ENCODE results near the gene MAPT.
"Not testable (repeated sequence)": the region's sequence is repeated elsewhere in the genome, so short reads cannot be mapped to it uniquely, and the experiment has no call there.

MAPT gene

DNA sequence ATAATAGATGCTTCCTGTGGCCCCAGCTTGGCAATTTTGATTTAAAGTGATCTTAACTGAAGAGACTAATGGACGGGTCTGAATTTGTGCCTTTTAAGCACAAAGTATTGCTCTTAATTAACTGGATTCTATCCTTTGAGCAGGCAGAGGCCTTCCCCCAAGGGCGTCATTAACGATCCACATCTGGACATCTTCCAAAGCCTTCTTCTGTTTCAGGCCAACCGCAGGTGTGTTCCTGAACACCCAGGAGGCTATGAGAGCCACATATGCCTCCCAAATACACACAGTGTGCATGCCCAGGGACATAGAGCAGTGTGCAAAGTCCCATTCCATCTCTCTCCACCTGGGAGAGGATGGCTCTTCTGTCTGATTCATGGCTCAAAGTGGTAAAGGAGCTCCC, 42.3 kb downstream of the MAPT start:
- TF ChIP-seq CTCF (IDR thresholded peaks at IDR 0.05; ENCODE audit: low read depth, low read length), result no peak

DNA sequence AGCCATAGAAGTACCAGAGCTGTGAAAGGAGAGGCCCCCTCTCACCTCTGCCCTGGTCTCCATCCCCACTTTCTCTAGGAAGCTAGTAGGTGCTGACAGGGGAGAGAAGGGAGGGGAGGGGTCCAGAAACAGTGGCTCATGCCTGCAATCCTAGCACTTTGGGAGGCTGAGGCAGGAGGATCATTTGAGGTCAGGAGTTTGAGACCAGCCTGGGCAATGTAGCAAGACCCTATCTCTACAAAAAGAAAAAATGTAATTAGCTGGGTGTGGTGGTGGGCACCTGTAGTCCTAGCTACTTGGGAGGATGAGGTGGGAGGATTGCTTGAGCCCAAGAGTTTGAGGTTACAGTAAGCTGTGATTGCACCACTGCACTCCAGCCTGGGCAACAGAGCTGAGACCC, 42.8 kb downstream of the MAPT start:
- DNase-seq (ENCODE audit: extremely low read depth, low read depth), result not testable (repeated sequence)

More for the DNA sequence above, 42.3 kb downstream of the MAPT start:
- DNase-seq (ENCODE audit: extremely low read depth, low read depth), result no peak

DNA sequence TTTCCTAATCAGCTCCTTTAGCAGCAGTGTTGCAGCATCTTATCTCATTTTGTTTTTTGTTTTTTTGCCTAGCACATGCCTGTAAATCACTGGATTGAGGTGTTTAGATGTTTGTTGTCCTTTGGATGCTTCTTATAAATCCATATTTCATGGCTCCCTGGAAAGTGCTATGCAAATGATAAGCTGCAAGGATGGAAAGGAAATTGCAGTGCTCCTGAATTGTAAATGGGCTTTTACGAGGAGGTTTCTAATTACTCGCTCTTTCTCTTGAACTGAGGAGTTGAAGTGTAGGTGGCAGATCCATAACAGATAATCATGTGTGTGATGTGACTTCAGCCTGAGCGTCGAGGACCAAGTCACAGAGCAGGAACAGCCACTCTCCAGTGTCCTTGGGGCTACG, 45.0 kb downstream of the MAPT start:
- TF ChIP-seq CTCF (IDR thresholded peaks at IDR 0.05; ENCODE audit: low read depth, low read length), result no peak
- no peak for DNase-seq (ENCODE audit: extremely low read depth, low read depth)

GRCh38 chr17:45940293-45940692, 45.9 kb downstream of the MAPT start:
- no peak for DNase-seq (ENCODE audit: extremely low read depth, low read depth)

DNA sequence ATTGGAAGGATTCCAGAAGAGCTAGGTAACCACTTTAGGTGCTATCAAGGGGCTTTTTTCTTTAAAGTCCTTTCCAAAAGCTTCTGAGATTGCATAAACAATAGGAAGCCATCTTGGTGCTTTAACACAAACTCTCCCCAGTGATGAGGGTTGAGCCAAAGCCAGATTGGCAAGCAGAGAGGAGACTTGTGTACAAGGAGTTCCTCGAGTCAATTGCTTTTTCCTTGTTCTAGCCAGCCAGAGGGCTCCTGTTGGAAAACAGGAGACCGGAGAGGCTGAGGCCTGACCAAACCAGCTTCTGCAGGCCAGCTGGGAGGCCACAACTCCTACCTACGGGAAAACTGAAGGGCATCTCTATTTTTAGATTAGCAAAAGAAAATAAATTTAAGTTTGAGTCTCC, 46.5 kb downstream of the MAPT start:
- TF ChIP-seq CTCF (IDR thresholded peaks at IDR 0.05; ENCODE audit: low read depth, low read length), result no peak
- no peak for DNase-seq (ENCODE audit: extremely low read depth, low read depth)

More at GRCh38 chr17:45940293-45940692, 45.9 kb downstream of the MAPT start:
- no peak for TF ChIP-seq CTCF (IDR thresholded peaks at IDR 0.05; ENCODE audit: low read depth, low read length)

DNA sequence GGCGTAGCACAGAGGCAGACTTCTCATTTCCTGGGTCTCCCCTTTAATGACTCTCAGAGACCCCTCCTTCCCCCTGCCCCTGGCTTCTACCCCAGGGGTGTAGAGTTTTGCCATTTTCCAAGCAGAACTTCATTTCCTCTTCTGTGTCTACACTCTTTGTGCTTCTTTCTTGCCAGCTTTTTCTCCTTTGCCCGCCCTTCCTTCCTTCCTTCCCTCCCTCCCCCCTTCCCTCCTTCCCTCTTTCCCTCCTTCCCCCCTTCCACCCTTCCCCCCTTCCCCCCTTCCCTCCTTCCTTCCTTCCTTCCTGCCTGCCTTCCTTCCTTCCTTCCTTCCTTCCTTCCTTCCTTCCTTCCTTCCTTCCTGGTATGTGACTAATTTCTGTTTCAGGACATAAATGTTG, 47.0 kb downstream of the MAPT start:
- DNase-seq (ENCODE audit: extremely low read depth, low read depth), result no peak
- no peak for TF ChIP-seq CTCF (IDR thresholded peaks at IDR 0.05; ENCODE audit: low read depth, low read length)

DNA sequence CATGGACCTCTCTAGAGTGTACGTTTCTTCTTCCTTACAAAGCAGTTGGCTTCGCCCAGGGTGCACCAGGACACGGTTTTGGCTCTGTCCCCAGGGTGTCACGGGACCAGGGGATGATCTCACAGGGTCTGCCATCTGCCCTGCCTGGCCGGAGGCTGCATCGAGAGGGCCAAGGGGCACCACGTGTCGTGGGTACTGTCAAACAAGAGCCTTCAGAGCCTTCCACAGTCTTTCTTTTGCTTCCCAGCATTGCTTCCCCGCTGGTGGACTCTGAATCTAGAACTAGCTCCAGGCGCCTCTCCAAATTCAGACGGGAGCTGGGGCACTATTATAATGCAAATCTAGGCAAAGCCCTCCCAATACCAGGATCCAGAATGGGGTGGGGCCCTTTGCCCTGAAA, 47.9 kb downstream of the MAPT start:
- no peak for TF ChIP-seq CTCF (IDR thresholded peaks at IDR 0.05; ENCODE audit: low read depth, low read length)
- DNase-seq (ENCODE audit: extremely low read depth, low read depth), result no peak

DNA sequence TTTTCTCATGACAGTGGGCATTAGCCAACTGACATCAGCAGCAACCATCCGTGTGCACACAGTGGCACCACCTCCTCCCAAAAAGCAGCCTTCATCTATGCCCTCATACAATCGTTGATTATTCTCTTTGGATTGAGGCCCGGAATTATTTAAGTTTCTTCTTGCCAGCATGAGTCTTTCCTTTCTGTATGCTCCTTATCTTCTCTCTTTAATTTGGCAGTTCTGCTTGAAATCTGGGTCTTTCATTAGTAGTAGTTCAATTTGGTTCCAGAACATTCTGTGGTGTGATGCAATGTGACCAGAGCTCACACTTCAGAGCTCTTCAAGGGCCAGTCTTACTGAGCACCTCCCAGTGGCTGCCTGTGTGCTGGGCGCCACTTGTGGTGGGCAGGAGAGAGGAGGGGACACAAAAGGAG, 52.5 kb downstream of the MAPT start:
- no peak for TF ChIP-seq CTCF (IDR thresholded peaks at IDR 0.05; ENCODE audit: low read depth, low read length)
- DNase-seq (ENCODE audit: extremely low read depth, low read depth), result no peak
